ENCODE data around the gene GTPBP4. TPM values are rescaled to one million over a fixed set of nuclear protein-coding genes. Genes with fewer than 3 reads are reported as not detected.
A peak's percentile ranks its signal among the peaks of the same experiment; 100 is the strongest.

GTPBP4 gene
- total and polyA plus RNA-seq, 9 of the 15 experiments (the other 6 are each of a cell fraction or from before 2014, with no cell fraction given): 79.0 to 155 (median 128) TPM

DNA sequence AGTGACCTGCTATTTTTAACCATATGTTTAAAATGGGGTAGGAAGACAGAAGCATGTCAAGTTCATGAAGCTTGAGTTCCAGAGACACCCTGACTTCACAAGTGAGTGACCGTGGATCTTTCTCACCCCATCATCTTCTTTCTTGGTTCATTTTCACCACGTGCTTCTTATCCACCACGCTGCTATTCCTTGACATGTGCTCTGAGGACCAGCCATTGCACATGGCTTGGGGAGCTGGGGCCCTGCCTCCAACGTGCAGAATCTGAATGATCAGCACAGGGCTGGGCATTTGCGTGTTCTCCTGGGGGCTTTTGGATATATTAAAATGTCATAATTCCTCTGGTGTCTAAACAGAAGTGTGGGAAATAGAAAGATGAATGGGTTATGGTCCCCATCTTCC, 25.0 kb upstream of the GTPBP4 start (continued):
- TF ChIP-seq, protein P1, sequence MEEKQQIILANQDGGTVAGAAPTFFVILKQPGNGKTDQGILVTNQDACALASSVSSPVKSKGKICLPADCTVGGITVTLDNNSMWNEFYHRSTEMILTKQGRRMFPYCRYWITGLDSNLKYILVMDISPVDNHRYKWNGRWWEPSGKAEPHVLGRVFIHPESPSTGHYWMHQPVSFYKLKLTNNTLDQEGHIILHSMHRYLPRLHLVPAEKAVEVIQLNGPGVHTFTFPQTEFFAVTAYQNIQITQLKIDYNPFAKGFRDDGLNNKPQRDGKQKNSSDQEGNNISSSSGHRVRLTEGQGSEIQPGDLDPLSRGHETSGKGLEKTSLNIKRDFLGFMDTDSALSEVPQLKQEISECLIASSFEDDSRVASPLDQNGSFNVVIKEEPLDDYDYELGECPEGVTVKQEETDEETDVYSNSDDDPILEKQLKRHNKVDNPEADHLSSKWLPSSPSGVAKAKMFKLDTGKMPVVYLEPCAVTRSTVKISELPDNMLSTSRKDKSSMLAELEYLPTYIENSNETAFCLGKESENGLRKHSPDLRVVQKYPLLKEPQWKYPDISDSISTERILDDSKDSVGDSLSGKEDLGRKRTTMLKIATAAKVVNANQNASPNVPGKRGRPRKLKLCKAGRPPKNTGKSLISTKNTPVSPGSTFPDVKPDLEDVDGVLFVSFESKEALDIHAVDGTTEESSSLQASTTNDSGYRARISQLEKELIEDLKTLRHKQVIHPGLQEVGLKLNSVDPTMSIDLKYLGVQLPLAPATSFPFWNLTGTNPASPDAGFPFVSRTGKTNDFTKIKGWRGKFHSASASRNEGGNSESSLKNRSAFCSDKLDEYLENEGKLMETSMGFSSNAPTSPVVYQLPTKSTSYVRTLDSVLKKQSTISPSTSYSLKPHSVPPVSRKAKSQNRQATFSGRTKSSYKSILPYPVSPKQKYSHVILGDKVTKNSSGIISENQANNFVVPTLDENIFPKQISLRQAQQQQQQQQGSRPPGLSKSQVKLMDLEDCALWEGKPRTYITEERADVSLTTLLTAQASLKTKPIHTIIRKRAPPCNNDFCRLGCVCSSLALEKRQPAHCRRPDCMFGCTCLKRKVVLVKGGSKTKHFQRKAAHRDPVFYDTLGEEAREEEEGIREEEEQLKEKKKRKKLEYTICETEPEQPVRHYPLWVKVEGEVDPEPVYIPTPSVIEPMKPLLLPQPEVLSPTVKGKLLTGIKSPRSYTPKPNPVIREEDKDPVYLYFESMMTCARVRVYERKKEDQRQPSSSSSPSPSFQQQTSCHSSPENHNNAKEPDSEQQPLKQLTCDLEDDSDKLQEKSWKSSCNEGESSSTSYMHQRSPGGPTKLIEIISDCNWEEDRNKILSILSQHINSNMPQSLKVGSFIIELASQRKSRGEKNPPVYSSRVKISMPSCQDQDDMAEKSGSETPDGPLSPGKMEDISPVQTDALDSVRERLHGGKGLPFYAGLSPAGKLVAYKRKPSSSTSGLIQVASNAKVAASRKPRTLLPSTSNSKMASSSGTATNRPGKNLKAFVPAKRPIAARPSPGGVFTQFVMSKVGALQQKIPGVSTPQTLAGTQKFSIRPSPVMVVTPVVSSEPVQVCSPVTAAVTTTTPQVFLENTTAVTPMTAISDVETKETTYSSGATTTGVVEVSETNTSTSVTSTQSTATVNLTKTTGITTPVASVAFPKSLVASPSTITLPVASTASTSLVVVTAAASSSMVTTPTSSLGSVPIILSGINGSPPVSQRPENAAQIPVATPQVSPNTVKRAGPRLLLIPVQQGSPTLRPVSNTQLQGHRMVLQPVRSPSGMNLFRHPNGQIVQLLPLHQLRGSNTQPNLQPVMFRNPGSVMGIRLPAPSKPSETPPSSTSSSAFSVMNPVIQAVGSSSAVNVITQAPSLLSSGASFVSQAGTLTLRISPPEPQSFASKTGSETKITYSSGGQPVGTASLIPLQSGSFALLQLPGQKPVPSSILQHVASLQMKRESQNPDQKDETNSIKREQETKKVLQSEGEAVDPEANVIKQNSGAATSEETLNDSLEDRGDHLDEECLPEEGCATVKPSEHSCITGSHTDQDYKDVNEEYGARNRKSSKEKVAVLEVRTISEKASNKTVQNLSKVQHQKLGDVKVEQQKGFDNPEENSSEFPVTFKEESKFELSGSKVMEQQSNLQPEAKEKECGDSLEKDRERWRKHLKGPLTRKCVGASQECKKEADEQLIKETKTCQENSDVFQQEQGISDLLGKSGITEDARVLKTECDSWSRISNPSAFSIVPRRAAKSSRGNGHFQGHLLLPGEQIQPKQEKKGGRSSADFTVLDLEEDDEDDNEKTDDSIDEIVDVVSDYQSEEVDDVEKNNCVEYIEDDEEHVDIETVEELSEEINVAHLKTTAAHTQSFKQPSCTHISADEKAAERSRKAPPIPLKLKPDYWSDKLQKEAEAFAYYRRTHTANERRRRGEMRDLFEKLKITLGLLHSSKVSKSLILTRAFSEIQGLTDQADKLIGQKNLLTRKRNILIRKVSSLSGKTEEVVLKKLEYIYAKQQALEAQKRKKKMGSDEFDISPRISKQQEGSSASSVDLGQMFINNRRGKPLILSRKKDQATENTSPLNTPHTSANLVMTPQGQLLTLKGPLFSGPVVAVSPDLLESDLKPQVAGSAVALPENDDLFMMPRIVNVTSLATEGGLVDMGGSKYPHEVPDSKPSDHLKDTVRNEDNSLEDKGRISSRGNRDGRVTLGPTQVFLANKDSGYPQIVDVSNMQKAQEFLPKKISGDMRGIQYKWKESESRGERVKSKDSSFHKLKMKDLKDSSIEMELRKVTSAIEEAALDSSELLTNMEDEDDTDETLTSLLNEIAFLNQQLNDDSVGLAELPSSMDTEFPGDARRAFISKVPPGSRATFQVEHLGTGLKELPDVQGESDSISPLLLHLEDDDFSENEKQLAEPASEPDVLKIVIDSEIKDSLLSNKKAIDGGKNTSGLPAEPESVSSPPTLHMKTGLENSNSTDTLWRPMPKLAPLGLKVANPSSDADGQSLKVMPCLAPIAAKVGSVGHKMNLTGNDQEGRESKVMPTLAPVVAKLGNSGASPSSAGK (IDR thresholded peaks at IDR 0.05): peak; percentile 70
- no peak for TF ChIP-seq YY1 (IDR thresholded peaks at IDR 0.05; ENCODE audit: borderline replicate concordance in 1 of 3, control insufficient read depth in 1 of 3, extremely low read depth in 1 of 3, insufficient read depth in 3 of 3, insufficient read length in 1 of 3, insufficient replicate concordance in 2 of 3, low read depth in 1 of 3, low read length in 2 of 3)
- TF ChIP-seq, protein P2, sequence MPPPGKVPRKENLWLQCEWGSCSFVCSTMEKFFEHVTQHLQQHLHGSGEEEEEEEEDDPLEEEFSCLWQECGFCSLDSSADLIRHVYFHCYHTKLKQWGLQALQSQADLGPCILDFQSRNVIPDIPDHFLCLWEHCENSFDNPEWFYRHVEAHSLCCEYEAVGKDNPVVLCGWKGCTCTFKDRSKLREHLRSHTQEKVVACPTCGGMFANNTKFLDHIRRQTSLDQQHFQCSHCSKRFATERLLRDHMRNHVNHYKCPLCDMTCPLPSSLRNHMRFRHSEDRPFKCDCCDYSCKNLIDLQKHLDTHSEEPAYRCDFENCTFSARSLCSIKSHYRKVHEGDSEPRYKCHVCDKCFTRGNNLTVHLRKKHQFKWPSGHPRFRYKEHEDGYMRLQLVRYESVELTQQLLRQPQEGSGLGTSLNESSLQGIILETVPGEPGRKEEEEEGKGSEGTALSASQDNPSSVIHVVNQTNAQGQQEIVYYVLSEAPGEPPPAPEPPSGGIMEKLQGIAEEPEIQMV (tag; conservative IDR thresholded peaks at IDR 0.05; ENCODE audit: low read depth): no peak
- no peak for TF ChIP-seq ZNF239 (CRISPR knock-in tag; IDR thresholded peaks at IDR 0.05)
- no peak for TF ChIP-seq NFXL1 (CRISPR knock-in tag; IDR thresholded peaks at IDR 0.05)
- TF ChIP-seq ZEB2 (IDR thresholded peaks at IDR 0.05): no peak

Data from K562 (cell line).